ENCODE measurements around the gene HDAC4.

DNA sequence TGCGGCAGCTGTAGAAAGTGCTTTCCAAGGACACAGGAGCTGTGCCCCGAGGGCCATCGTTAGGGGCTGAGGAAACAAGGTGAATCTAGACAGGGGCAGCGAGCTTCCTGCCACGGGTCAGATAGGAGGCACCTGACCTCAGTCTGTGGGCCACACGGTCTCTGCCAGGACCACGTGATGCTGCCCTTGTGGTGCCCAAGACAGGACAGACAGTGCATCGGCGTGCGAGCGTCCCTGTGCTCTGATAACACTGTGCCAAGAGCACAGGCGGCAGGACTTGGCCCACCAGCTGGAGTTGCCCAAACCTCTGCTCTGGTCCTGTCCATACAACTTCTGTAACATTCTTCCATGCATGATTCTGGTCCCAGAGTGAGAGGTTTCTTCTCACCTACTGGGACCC lies 327.6 kb downstream of the HDAC4 start:
- TF ChIP-seq, protein P1, sequence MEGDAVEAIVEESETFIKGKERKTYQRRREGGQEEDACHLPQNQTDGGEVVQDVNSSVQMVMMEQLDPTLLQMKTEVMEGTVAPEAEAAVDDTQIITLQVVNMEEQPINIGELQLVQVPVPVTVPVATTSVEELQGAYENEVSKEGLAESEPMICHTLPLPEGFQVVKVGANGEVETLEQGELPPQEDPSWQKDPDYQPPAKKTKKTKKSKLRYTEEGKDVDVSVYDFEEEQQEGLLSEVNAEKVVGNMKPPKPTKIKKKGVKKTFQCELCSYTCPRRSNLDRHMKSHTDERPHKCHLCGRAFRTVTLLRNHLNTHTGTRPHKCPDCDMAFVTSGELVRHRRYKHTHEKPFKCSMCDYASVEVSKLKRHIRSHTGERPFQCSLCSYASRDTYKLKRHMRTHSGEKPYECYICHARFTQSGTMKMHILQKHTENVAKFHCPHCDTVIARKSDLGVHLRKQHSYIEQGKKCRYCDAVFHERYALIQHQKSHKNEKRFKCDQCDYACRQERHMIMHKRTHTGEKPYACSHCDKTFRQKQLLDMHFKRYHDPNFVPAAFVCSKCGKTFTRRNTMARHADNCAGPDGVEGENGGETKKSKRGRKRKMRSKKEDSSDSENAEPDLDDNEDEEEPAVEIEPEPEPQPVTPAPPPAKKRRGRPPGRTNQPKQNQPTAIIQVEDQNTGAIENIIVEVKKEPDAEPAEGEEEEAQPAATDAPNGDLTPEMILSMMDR (IDR thresholded peaks at IDR 0.05): no peak
- TF ChIP-seq POLR2A (IDR thresholded peaks at IDR 0.05): no peak
